GM19193 (cell line): ENCODE measurements around the gene SLC35F1.

Source experiments
- POLR2A ChIP-seq: IDR thresholded peaks from 4 replicates; pipeline ENCODE4 v1.6.1; 2011; ENCODE audit not compliant: insufficient read depth, insufficient read length; ENCODE audit errors: extremely low read depth

The SLC35F1 gene

DNA sequence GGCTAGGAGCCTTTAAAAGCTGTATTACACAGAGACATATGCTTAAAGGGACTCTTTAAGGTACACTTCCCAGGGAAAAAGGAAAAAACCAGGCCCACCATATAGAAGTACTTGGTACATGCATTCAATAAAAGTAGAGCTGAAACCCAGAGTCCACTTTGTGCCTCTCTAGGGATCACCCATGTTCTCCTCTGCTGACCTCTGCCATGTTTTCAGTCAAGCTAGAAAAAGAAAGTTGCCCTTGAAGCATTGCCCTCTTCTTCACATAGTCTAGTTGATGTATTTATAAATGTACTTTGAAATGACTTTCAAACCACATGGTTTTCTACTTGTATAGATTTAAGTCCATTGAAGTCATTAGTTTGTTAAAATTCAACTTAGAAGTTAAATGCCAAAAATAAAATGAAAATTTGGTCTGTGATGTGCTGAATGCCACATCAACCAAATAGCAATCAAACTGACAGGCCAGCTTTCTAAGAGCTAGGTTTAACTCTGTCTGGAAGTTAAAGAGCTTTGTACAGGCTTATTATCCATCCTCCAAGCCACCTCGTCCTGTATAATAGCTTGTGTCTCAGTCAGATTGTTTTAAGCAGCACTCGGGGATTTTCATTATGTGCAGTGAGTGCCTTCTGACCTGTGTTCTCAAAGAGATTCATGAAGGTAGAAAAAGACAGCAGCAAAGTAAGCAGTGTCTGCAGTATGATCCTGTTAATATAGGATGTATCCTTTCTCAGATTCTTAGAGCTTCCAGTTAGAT is 402.5 kb downstream of the SLC35F1 start:
- TF ChIP-seq POLR2A = no peak

DNA sequence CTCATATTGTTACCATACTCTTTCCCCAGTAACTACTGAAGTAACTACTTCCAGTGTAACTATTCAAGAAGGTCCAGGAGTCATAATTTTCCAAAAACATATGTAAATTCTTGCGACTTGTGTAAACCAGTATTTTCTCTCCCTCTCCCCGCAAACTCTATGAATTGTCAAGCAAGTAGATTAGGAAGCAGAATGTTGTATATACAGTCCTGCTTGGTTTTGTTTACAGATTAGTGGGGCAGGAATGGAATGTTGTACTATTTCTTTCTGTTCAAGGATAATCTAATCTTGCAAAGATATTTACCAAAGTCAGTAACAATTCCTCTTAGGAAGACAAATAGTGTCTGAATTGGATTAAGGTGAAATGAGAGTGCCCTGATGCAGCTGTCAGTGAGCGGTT is 406.1 kb downstream of the SLC35F1 start:
- no peak for TF ChIP-seq POLR2A

DNA sequence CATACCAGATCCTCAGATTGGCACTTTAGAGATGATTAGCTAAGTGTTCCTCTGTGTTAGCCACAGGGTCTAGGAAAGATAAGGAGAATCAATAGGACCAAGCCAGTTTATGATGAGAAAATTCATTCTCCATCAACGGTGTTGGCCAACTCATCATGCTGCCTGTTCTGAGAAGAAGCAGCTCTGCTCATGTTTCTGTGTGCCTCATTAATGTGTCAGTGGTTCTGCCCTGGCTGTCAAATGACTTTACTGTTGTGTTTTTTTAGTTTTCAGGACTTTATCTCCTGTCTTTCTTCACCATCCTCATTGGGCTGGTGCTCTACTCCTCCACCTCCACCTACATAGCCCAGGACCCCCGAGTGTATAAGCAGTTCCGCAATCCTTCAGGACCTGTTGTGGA is 406.7 kb downstream of the SLC35F1 start:
- TF ChIP-seq POLR2A = no peak

DNA sequence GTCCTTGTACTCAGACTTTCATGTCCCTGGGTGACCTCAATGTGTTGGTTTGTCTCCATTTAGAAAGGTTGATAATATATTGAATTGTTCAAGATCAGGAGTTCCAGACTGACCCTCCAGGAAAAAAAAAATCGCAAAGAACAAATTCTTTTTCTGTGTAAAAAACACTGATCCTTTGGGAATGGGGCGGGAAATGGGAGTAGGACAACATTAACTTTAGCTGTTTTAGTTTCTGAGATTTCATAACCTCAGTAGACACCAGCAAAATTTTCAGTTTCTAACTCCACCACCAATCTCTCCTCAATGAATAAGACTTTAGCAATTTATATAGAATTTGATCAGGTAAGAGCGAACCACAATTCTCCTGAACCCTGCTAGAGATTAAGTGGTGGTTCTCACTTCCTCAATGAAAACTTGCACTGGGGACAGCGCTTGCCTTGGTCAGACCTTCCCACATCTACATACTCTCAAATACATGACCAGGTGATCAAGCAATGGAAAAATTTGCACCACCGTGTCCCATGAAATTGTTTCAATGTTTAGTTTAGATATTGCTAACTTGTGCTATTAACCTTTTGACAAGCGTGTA is 409.8 kb downstream of the SLC35F1 start:
- no peak for TF ChIP-seq POLR2A

DNA sequence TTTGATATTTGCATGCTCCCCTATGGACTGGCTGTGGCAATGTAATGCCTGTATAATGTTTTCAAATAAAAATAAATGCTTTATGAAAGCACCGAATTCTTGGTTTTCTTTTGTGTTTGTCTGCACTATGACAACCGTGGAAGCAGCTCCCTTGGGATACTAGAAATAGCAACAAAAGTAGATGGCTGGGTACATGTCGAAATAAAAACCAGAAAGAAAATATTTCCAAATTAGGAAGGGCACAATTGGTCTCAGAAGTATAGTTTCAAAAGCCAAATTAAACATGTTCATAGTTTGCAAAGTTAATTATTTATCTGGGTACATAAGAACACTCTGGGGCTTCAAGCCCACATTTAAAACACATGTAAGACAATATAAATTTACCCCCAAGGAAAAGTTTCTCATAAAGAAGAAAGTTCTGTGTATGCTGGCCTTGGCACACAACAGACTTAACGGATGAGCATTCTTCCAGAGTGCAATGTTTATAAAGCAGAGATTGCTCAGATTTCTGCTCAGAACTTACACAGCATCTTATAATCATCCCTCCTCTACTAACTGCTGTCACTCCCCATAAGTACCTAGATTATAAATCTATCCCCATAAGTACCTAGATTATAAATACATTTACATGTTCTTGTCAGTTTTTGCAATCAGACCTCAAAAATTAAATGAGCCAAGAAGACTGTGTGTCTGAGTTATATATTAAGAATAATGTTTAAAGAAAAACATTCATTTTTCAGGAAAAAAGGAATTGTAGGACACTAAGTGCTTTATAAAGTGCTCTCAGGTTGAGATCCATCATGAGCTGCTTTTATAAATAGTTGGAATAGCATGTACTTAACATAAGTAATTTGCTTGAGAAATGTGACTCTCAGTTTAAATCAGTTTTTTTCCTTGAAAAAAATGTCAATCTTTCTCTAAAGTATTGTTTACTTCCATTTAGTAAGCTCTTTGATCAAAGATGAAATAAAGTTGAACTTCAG is 410.8 kb downstream of the SLC35F1 start:
- no peak for TF ChIP-seq POLR2A

DNA sequence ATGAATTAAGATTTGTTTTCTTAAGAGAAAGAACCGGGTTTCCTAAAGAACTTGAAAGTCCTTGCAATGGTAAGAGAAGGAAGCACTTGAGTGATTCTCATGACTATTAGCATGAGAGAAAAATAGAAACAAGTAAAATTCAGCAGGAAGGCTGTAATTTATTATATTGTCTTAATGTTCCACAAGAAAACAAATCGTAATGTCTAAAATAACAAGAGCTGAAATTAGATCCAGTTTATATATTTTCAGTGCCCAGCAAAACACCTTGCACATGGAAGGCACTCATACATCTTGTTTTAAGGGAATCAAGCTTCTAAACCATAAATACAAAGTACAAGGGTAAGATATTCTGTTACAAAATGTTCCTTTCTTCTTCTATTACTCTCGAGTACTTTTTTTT is 411.6 kb downstream of the SLC35F1 start:
- no peak for TF ChIP-seq POLR2A

DNA sequence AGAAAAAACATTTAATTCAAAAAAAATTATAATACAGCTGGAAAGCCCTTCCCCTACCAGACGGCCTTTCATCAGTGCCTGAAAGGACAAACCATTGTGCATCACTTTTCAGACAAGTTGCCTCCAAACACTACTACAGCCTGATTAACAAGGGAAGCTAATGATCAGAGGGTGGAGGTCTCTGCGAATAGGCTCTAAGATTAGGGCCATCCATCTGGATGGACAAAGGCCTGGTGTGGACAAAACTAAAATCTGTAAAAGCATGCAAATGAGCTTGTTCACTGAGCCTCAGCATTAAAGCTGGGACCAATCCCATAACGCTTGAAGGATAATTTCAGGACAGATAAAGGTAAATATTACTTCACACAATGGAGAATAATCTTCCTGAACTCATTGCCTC is 412.4 kb downstream of the SLC35F1 start:
- no peak for TF ChIP-seq POLR2A

DNA sequence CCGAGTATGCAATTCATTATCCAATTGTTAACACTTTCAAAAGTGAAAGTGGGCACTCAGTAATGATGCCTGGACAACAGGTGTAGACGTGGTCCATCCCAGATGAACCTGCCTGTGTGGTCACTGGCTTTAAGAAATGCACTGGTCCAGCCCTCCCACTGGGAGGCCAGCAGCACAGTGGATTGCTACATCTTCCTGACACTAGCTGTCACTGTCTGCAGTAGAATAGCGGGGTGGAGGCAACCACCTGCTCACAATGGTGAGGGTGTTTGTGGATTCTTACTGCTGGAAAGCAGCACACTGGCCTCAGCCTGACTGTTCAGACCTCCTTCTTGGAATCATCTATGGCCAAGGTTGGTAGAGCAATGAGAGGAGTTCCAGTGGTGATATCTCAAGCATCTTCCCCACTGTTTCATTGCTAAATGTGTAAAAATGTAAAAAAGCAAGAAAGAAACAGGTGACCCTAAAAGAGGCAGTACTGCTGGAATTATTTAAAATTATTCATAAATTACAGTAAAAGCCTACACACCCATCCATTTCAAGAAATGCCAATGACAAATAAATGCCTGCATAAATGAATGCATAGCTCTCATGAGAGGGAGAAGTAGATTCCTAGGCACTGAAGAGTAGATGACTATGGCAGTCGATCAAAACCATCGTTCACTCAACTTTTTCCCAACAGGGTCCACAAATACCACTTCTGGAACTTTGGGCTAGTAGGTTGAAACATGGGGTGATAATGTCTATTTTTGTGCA is 413.0 kb downstream of the SLC35F1 start:
- TF ChIP-seq POLR2A = no peak

DNA sequence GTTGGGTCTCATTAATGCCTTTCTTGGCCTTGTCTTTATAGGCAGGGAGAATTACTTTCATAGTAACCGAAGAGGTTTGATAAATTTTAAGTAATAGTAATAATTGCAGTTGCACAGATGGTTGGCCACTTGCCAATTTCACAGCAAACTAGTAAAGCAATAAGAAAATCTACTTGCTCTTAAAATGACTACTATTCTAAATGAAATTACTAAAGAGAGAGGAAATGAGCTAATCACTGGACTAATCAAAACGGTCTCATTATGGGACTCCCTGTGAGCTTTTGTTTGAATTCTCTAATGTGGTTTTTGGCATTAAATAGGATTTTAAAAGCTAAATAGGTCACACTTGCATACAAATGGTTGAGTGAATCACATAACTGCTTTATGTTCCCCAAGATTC is 413.6 kb downstream of the SLC35F1 start:
- no peak for TF ChIP-seq POLR2A

DNA sequence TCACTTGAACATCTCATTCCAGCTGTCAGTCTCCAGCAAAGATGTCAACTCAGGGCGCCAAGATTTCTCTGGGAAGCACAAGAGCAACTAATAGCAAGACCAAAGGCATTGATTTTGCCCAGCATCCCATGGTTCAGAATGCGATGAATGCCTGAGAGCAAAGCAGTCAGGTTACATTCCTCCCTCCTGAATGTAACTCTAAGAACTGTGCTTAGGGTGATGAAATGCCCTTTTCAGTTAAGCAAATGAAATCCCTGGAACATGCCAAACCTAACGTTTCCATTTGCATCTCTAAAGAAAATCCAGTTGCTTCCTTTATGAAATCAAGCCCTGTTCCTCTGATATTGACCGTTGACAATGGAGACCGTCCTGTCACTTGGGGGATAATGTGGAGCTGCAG is 417.1 kb downstream of the SLC35F1 start:
- TF ChIP-seq POLR2A = no peak

DNA sequence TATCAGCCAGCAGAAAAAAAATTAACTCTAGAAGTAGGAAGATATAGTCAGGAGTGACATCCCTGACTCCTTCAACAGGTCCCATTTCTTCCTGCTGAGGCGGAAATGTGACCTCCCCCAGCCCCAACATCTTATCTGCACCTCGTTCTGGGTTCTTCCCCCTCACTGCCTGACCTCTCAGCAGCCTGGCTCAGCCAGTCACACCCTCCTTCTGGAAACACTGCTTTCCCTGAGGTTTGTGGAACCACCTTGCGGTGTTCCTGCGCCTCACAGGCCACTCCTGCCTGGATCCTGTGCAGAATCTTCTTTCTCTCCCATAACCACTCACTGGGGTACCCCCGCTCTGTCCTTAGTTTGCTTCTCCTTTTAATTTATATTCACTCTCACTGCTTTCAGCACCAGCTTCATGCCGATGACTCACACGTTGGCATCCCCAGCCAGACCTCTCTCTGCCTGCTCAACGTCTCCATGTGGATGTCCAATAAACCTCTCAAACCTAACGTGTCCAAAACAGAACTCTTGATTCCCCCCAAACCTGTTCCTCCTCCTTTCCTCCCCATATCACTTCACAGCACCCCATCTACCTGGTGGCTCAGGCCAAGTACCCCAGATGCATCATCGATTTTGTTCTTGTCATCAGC is 418.3 kb downstream of the SLC35F1 start:
- TF ChIP-seq POLR2A = no peak

DNA sequence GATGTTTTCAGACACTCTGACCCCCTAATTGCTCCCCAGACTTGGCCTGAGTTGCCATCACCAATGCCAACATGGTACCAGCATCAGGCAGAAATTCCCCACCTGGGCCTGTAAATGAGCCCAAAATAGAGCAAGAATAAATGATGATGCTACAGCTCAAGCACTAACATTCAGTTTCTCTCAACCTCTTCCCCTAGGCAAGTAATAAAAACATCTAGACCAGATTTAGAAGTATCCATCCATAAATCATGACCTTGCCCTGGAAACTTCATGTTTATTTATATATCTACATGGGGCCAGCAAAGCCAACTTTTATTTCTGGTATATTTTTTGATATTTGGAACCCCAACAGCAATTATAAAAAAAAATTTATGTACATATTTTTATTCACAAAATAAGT is 419.6 kb downstream of the SLC35F1 start:
- TF ChIP-seq POLR2A = no peak

DNA sequence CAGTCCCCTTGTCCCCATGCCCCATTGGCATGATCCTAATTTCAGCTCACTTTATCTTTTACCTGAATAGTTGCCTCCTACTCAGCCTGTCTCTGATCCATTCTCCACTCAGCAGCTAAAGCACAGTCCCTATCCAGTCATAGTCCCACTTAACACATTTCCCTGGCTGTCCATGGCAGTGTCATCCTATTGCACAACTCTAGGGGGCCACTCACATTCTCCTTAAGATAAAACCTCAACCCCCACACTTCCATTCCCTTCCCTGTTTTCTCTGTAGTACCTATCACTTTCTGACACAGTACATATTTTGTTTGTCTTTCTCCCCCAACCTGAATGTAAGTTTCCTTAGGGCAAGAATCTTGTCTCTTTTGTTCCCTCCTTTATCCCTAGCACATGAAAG is 420.2 kb downstream of the SLC35F1 start:
- no peak for TF ChIP-seq POLR2A

DNA sequence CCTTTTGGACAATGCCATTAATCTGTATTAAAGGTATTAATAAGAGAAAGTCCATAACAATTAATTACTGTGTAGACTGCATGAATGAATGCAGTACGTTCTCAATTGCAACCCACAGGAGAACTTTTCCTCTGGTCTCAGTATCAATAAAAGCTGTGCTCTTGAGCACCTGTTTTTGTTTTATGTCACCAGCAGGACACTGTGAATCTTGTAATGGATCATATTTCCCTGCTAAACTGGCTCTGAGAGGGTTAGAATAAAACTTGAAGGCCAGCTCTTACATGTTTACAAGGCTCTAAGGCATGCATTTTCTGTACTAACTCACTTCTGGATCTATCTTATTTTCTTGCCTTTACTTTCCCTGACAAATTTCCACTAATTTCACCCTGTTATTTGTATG is 426.7 kb downstream of the SLC35F1 start:
- no peak for TF ChIP-seq POLR2A
